Kasumi-1 (cell line): ENCODE results near the gene FCSK.
A peak's percentile ranks its signal among the peaks of the same experiment; 100 is the strongest.
"Not testable (repeated sequence)": the region's sequence is repeated elsewhere in the genome, so short reads cannot be mapped to it uniquely, and the experiment has no call there.

Source experiments
- DNase-seq, 2 experiments: peaks; one replicate each; lab custom pipeline; 2025; lab: John Stamatoyannopoulos, UW

Gene FCSK

DNA sequence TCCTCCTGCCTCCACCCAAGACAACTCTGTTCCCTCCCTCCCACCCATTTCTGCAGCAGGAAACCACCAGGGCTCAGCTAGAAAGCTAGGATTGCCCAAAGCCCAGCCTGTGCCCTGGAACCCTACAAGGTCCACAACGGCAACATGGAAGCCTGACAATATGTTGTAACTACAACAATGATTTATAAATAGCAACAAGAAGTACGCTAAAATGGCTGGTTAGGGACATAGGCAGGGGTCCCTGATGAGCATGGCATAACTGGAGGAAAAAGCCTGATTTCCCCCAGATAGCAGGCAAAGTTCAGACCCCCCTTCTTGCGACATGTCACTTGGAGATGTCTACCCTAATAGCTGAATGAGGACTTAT lies 22.1 kb upstream of the FCSK start:
- peak; percentile 47 to 67 for DNase-seq

DNA sequence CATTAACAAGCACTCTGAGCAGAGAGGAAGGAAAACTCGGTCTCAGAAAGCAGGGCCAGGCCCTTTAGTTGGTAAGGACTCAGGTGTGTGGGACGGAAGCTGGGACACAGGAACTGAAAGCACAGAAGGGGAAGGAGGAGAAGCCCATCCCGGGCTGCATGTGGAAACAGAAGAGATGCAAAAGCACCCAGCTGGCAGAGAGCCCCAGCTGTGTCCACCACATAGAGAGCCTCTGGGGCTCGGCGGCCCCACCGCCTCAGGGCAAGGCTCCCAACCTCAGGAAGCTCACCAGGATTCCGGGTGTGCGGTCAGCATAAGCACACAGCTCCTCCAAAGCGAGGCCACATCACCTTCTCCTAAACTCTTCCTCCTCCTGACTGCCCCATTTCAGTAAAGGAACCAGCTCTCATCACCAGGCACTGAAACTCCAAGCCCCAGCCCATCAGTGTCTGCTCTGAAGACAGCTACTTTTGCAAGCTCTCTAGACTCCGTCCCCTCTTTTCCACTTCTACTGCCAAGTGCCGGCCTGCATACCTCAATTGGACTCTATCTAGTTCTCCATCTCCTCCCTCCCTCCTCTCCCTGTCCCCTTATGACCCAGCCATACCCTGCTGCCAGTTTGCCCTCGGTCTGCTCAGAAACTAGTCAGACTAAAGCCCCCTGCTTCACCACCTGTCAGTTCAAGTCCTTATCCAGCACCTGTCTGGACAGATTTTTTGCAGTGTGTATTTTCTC lies 21.5 kb upstream of the FCSK start:
- peak in 1 of 2 experiments; percentile 39 for DNase-seq

DNA sequence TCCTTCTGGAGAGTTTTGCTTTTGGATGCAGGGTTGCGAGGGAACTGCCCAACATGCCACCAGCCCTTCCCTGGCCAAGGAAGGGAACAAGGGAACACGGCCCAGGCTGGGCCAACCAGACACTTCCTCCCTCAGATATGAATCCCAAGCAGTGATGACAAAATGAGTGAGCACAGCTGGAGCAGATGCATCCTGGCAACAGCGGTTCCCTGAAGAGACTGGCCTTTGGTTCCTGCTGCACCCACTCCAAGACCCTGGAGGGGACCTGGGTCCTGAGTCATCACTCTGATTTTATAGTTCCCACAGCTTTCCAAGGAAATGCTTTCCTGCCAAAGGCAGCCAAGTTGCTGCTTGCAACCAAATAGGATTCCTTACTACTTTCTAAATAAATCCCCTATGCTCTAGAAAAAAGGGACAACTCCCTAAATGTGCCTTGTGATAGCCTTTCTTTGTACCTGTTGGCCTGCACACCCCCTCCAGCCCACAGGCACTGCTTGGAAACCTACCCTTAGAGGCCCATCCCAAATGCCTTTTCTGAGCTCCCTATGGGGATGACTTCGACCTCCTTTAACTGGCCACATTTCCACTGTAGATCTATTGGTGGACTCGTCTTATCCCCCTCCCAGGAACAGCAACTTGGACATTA lies 20.8 kb upstream of the FCSK start:
- peak; percentile 82 to 84 for DNase-seq

DNA sequence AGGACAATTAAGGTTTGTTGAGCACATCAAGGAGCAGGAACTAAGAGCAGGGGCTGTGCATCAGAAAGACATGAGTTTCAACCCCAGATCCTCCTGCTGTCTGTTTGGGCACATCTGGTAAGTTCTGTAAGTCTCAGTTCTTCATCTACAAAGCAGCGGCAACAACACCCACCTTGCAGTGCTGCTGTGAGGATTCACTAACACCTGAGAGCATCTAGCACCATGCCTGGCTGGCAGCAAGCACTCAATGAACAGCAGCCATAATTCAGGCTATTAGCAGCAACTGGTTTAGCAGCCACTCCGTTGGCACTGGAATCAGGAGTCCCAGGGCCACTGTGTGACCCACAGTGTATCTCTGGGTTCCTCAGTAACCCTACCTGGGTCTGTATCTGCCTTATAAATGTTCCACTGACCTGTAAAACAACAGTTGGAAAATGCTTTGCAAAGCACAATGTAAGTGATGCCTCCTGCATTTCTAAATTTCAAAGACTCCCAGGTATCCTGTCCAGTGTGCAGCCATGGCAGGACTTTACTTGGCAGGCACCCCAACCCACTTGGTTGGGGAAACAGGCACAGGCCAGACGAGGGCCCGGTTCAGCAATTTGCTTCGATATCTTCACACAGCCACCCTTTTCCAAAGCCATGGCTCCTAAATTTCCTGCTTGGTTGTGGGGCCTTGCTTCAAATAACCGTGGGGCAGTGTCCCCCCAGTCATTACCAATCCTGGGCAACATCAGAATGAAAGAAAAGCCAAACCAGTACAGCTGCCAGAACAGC lies 19.7 kb upstream of the FCSK start:
- DNase-seq, result no peak

DNA sequence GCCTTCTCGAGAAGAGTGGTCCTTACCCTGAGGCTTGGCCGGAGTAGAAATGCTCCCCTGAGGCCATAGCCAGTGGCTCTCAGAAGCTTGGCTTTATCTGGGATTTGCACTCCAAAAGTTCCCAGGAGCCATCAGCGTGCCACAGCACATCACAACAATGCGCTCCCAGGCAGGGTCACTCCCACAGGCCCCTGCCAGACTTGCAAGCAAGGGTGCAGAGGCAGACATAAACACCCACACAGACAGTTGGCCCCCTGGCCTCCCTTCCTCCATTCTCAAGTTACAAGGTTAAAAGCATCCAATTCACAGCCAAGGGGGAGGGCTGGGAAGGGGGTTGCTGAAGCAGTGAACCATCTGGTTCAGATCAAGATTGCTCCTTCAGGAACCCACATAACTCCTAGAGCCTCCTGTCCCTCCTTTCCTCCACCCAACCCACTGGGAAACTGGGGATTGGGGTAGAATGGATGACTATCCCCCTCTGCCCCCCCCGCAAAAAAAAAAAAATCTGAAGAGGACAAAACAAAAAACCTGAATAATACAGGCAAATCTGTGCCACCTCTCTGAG lies 17.3 kb upstream of the FCSK start:
- DNase-seq, result peak; percentile 80 to 86

DNA sequence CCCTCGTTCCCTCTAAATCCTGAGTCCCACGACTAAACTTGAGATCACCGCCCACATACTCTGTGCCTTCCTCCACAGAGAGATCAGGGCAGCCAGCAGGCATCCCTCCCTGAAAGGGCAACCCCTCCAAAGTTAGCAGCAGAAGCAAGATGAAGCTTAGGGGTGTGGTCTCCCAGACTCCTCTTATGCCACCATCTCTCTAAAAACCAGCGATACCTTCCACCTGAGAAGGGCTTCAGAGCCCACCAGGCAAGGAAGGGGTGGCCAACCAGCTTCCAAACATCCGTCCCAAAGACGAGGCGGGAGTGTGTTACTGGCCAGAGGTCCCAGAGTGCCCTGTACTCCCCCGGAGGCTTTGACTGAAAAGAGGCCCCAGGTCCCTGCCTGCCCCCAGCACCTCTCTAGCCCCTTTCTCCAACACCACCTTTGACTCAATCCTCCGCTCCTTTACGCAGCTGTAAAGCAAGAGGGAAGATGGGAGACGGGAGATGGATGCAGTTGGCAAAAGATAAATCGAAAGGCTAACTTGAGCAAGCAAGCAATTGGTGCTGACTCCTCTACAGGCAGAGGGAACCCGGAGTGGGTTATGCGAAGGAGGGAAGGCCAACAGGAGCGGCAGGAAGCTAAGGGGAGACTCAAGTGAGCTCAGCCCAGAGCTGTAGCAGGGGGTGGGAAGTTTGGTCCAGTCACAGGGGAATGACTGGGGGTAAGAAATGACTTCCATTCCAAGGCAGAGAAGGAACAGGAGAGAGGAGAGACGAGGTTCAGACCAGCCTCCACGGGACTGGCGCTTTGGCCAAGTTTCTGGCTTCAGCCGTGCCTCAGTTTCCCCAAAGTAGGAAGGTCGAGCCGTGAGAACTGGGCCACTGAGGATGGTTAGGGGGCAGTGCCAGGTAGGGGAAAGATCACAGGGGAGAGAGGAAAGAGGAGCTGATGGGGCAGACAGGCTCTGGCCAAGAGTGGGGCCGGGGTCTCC lies 16.5 kb upstream of the FCSK start:
- DNase-seq, result peak in 1 of 2 experiments; percentile 10

DNA sequence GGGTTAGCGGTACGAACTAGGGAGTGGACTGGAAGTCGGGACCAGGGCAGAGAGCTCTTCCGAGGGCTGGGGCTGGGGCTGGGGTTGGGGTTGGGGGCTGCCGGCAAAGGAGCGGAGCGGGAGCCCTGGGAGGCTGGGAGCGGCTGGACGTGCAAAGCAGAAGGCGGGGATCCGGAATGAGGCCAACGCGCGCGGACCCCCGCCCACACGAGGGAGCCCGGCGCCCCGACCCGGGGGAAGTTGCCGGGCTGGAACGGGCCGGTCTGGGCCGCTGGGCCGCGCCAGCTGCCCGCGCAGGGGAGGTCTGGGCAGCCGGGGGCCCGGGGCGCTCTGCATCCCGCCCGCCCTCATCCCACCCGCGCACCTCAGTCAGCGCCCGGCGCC lies 15.8 kb upstream of the FCSK start:
- no peak for DNase-seq

DNA sequence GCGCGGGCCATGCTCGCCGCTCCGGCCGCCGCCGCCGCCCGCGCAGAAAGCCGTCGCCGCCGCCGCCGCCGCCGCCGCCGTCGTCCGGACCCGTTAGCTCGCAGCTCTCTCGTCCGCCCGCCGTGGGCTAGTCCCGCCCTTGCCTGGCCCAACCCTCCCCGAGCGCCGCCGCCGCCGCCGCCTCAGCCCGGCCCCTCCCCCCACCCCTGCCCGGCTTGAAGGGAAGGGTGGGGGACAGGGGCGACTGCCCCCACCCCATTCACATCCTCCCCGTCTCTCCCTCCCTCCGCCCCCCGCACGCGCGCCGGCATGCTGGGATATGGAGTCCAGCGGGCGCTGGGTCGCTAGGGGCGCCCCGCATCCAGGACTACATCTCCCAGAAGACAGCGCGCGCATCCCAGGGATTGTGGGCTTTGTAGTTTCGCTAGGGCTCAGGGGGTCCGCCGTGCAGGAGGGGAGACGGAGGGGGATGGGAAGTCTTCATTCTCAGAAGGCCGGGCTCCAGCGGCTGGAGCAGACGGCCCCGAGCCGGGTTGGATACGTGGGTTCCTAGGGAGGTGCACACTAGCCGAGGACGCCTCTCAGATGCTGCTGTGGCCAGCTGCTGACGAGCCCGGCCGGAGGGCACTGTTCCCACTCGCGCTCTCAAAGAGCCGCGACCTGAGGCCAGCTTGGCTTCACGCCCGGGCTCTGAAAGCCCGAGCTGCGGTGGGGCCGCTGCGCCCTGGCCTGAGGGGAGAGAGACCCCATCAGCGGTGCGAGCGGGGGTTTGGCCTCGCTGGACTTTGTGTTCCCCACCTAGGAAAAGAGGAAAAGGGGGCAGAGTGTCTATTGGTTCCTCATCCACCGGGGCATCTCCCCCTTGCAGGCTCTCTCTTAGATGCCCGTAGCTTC lies 15.2 kb upstream of the FCSK start, which contains the start of gene ST3GAL2:
Gene ST3GAL2 (minus strand): TSS at position 132 of the 894 bp plus-strand sequence. CDS start 40,570 bp downstream, outside the sequence.
- DNase-seq, result peak; percentile 92 to 93

DNA sequence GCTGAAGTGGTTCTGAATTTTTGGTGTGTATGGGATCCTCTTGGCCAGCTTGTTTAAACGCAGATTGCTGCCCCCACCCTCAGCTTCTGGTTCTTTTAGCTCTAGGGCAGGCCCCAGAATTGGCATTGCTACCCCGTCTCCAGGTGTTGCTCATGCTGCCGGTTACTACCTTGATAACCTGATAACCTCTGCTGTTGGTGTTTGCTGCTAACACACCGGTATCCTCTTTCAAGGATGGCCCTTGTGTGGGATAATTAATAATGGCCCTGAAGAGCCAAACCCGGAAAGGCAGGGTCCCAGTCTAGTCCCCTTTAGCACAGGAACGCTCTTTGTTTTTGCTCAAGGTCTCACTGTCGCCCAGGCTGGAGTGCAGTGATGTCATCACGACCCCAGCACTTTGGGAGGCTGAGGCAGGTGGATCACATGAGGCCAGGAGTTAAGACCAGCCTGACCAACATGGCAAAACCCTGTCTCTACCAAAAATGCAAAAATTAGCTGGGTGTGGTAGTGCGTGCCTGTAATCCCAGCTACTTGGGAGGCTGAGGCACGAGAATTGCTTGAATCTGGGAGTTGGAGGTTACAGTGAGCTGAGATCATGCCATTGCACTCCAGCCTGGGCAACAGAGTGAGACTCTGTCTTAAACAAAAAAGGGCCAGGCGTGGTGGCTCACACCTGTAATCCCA lies 14.2 kb upstream of the FCSK start:
- no peak for DNase-seq

DNA sequence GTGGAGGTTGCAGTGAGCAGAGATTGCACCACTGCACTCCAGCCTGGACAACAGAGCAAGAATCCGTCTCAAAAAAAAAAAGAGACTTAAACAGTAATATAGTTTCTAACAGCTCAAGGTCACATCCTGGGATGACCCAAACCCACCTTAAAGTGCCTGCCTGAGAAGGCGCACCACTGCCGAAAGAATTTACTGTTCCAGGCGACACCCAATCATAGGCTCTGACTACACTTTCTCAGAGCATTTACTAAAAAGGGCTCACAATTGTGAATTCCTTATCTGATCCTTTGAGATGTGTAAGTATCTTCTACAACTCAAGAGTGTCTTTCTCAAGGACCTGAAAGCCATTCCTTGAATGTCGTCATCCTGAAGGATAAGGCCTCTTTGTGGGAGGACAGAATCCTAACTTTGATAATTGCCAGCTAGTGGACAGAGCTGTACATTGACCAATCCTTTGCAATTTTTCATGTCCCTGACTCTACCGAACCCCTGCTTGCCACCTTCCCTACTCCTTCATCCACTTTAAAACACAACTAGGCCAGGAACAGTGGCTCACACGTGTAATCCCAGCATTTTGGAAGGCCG lies 12.9 kb upstream of the FCSK start:
- no peak for DNase-seq

DNA sequence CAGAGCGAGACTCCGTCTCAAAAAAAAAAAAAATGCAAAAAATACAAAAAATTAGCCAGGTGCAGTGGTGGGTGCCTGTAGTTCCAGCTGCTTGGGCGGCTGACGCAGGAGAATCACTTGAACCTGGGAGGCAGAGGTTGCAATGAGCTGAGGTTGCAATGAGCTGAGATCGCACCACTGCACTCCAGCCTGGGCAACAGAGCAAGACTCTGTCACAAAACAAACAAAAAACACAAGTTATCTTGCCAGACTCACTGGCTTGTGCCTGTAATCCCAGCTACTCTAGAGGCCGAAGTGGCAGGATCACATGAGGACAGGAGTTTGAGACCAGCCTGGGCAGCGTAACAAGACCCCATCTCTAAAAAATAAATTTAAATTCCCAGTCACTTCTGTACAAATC lies 12.1 kb upstream of the FCSK start:
- DNase-seq, result no peak

DNA sequence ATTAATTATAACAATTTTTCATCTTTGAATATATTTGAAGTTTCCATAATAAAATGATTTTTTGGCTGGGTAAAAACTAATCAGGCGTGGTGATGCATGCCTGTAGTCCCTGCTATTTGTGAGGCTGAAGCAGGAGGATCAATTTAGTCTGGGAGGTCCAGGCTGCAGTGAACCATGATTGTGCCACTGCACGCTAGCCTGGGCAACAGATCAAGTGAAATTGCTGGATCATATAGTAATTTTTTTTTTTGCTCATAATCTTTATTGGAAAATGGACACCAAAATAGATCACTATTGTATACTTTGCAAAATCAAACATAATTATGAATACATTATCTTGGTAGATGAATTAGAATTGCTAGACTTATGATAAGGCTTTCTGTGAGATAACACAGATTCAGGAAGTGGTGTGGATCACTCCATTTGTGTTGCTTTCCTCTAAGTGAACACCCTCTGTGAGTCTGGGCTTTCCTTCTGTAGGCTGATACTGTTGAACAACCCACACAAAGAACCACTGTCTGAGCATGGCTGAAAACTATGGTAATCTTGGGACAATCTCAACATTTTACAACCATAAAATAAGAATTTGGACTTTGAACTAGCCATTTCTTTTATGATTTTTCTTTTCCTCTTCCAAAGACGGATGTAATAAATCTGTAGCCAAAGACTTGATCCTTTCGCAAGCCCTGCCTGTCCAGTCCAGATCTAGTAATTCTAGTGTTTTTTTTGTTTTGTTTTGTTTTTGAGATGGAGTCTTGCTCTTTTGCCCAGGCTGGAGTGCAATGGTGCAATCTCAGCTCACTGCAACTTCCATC lies 9.9 kb upstream of the FCSK start:
- no peak for DNase-seq

DNA sequence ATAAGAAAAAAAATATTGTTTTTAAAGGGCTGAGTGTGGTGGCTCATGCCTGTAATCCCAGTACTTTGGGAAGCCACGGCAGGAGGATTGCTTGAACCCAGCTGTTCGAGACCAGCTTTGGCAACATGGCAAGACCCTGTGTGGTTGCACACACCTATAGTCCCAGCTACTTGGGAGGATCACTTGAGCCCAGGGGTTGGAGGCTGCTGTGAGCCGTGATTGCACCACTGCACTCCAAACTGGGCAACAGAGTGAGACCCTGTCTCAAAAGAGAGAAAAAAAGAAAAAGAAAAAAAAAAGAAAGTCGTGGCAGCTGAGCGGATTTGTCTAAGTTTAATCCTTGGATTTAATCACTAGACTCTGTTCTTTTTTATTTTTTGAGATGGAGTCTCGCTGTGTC lies 6.3 kb upstream of the FCSK start:
- no peak for DNase-seq

DNA sequence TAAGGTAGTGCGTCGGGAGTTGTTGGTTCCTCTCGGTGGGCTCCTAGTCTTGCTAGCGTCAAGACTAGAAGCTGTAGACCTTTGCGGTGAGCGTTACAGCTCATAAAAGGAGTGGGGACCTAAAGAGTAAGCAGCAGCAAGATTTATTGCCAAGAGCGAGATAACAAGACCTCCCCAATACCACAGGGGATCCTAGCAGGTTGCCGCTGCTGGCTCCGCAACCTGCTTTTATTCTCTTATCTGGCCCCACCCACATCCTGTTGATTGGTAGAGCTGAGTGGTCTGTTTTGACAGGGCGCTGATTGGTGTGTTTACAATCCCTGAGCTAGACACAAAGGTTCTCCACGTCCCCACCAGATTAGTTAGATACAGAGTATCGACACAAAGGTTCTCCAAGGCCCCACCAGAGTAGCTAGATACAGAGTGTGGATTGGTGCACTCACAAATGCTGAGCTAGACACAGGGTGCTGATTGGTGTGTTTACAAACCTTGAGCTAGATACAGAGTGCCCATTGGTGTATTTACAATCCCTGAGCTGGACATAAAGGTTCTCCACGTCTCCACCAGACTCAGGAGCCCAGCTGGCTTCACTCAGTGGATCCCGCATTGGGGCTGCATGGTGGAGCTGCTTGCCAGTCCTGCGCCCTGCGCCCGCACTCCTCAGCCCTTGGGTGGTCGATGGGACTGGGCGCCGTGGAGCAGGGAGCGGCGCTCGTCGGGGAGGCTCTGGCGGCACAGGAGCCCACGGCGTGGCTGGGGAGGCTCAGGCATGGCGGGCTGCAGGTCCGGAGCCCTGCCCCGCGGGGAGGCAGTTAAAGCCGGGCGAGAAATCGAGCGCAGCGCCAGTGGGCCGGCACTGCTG lies 4.0 kb upstream of the FCSK start:
- not testable (repeated sequence) for DNase-seq

DNA sequence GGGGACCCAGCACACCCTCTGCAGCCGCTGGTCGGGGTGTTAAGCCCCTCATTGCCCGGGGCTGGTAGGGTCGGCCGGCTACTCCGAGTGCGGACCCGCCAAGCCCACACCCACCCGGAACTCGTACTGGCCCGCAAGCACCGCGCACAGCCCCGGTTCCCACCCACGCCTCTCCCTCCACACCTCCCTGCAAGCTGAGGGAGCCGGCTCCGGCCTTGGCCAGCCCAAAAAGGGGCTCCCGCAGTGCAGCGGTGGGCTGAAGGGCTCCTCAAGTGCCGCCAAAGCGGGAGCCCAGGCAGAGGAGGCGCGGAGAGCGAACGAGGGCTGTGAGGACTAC lies 3.4 kb upstream of the FCSK start:
- not testable (repeated sequence) for DNase-seq

DNA sequence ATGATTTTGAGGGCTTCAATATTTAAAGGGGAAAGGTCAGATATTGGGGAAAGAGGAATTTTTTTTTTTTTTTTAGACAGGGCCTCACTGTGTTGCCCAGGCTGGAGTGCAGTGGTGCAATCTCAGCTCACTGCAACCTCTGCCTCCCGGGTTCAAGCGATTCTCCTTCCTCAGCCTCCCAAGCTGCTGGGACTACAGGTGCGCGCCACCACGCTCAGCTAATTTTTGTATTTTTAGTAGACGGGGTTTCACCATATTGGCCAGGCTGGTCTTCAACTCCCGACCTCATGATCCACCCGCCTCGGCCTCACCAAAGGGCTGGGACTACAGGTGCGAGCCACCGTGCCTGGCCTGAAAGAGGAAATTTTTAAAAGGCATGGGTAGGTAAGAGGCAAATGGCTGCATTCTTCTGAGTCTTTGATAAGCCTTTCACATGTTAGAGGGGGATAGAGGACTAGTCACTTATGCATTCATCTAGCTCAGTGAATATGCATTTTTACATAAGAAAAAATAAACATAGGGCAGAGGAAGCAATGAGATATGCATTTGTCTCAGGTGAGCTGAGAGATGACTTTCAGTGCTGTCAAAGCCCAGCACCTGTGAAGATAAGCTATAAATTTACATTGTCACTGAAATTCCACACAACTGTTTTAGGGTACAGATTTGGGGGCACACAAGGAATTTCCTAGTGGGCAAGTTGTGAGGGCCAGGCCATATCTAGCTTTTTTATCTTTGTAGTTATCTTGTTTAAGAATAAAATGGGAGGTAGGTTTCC lies 1.1 kb upstream of the FCSK start:
- no peak for DNase-seq

DNA sequence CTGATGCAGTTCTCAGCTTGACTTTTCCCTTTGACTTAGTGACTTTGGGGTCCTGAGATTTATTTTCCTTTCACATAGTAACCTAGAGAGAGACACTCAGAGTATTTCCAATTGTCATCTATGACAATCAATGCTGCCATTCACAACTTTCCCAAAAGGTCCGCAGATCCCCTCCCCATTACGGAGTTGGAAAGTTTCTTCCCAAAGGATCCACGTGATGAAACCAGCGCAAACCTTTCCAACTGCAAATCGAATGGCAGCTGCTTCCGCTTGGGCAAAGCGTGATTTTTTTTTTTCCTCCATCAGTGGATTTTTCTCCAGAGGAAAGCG lies 538 bp upstream of the FCSK start:
- DNase-seq, result no peak
